ENCODE results near the gene PCDHB8.
"Not testable (repeated sequence)": the region's sequence is repeated elsewhere in the genome, so short reads cannot be mapped to it uniquely, and the experiment has no call there.

DNA sequence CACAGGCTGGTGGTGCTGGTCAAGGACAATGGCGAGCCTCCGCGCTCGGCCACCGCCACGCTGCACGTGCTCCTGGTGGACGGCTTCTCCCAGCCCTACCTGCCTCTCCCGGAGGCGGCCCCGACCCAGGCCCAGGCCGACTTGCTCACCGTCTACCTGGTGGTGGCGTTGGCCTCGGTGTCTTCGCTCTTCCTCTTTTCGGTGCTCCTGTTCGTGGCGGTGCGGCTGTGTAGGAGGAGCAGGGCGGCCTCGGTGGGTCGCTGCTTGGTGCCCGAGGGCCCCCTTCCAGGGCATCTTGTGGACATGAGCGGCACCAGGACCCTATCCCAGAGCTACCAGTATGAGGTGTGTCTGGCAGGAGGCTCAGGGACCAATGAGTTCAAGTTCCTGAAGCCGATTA lies 38.4 kb downstream of the PCDHB8 start:
- TF ChIP-seq, protein P1, sequence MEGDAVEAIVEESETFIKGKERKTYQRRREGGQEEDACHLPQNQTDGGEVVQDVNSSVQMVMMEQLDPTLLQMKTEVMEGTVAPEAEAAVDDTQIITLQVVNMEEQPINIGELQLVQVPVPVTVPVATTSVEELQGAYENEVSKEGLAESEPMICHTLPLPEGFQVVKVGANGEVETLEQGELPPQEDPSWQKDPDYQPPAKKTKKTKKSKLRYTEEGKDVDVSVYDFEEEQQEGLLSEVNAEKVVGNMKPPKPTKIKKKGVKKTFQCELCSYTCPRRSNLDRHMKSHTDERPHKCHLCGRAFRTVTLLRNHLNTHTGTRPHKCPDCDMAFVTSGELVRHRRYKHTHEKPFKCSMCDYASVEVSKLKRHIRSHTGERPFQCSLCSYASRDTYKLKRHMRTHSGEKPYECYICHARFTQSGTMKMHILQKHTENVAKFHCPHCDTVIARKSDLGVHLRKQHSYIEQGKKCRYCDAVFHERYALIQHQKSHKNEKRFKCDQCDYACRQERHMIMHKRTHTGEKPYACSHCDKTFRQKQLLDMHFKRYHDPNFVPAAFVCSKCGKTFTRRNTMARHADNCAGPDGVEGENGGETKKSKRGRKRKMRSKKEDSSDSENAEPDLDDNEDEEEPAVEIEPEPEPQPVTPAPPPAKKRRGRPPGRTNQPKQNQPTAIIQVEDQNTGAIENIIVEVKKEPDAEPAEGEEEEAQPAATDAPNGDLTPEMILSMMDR (conservative IDR thresholded peaks at IDR 0.05; ENCODE audit: low read depth, low read length), result not testable (repeated sequence)
- not testable (repeated sequence) for TF ChIP-seq EZH2 (IDR thresholded peaks at IDR 0.05; ENCODE audit: low read length, unreplicated experiment); EZH2phosphoT487 (IDR thresholded peaks at IDR 0.05; ENCODE audit: borderline replicate concordance, low read length)

All from PC-3 (cell line).